ENCODE results near the gene LUZP4.
"Not testable (repeated sequence)": the region's sequence is repeated elsewhere in the genome, so short reads cannot be mapped to it uniquely, and the experiment has no call there.

LUZP4 gene, protein sequence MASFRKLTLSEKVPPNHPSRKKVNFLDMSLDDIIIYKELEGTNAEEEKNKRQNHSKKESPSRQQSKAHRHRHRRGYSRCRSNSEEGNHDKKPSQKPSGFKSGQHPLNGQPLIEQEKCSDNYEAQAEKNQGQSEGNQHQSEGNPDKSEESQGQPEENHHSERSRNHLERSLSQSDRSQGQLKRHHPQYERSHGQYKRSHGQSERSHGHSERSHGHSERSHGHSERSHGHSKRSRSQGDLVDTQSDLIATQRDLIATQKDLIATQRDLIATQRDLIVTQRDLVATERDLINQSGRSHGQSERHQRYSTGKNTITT

DNA sequence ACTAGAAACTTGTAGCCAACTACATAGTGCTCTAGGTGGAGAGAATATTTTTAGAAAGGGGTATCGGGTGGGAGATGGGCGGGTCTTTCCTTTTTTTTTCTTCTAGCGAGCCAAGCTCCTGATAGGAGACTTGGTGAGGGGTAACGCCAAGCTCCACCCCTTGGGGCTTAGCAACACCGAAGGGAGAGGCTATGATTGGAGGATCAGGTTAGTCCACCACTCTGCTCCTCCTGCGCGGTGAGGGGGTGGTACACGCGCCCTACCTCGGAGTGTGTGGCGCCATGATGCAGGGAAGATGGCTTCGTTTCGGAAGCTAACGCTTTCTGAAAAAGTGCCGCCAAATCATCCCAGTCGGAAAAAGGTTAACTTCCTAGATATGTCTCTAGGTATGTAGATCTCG lies at the start of gene LUZP4:
Gene LUZP4, plus strand, starts transcription at position 251 of the 400 bp plus-strand sequence. Its CDS starts 45 bp downstream, at position 296.
- DNase-seq, result no peak

DNA sequence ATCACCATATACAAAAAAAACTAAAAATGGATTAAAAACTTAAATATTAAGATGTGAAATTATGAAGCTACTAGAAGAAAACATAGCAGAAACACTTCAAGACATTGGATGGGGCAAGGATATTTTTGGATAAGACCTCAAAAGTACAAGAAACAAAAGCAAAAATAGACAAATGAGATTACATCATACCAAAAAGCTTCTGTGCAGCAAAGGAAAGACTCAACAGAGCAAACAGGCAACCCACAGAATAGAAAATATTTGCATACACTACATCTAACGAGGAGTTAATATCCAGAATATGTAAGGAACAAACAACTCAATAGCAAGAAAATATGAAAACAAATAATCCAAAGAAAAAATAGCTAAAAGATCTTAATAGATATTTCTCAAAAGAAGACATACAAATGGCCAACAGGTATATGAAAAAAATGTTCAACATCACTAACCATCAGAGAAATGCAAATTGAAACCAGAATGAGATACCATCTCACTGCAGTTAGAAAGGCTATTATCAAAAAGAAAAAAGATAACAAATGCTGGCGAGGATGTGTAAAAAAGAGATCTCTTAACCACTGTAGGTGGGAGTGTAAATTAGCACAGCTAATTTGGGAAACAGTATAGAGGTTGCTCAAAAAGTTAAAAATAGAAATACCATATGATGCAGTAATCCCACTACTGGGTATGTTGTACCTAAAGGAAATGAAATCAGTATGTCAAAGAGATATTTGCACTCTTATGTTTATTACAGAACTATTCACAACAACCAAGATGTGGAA lies 37.9 kb upstream of the LUZP4 start:
- no peak for DNase-seq

DNA sequence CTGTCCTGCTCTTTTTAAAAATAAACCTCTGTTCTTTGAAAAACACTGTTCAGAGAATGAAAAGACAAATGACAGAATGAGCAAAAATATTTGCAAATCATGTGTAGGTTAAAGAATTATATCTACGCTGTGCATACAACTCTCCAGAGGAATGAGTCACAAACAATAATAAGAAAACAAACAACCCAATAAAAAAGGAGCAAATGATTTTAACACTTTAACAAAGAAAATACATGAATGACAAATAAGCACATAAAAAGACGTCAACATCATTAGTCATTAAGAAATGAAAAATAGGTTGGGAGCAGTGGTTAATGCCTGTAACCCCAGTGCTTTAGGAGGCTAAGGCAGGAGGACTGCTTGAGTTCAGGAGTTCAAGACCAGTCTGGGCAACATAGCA lies 34.5 kb upstream of the LUZP4 start:
- no peak for DNase-seq

DNA sequence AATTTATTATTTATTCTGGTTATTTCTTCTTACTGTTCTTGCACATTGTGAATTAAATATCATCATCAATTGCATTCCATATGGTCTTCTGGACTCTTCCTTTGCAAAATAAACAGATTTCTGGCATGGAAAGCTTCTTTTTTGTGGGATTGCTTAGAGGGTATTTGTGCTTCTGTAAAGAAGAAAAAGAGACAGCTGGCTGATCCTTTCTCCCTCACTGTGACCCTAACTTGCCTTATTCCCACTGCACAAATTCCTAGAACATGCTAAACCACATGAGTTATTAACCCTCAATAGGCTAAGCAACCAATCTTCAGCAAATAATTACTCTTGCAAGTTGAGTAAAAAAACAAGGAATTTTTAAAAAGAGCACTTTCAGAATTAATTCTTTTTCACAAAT lies 31.8 kb upstream of the LUZP4 start:
- no peak for DNase-seq

DNA sequence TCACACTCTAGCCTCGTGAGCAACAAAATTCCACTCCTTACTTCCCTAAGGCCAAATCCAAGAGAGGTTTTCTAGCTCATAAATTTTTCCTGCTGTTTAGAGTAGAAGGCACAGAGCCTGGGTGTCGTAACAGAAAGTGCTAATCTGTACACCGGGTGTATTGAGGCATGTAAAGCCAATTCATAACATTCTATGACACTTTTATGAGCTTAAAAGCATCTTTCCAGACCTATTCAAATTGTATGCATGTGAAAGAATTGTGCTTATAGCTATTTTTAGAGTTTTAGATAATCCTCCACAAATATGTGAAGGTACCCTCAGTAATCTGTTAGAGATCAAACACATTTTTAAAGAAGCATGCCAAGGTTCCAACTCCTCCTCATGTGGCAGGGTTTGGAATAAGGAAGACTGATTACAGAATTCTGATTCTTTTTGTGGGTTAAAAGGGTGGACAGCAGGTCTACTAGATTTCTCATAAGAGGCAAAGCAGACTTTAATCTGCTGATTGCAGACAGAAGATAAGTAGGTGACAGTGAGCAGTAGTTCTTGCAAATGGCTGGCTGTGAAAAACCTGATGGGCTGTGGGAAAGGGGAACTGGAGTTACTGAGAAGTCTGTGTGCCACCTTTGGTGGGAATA lies 30.2 kb upstream of the LUZP4 start:
- DNase-seq, result peak; percentile 19

DNA sequence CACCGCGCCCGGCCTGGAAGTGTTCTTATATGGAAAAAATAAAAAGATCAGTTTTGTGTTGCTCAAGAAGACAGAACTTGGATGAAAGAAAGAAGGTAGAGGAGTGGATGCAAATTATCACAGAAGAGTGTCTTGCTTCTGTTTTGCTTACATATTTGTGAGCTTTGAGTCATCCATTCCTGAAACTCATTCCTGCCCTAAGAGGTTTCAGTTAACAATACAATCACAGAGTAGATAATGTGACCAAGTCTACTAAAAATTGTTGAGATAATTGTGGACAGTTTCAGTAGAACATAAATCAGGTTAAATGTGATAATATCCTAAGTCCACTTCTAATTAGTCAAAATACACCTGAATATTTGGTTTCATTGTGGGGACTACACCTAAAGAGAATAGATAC lies 29.2 kb upstream of the LUZP4 start:
- DNase-seq, result peak; percentile 23

DNA sequence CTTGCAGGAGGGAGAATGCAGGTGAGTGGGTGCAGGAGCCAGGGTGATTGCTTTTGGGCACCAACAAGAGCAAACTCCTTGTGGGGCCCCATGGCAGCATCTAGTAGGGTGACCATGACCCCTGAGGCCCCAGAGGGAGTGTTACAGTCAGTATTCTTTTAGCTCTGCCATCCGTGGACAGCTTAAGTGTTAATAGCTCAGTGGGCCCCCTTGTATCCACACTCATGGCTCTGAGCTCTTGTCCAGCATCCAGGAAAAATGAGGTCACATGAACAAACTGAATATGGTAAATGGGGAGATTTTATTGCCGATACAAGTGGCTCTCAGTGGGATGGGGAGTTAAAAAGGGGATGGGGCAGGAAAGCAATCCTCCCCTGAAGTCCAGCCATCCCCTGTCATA lies 28.4 kb upstream of the LUZP4 start:
- DNase-seq, result no peak

DNA sequence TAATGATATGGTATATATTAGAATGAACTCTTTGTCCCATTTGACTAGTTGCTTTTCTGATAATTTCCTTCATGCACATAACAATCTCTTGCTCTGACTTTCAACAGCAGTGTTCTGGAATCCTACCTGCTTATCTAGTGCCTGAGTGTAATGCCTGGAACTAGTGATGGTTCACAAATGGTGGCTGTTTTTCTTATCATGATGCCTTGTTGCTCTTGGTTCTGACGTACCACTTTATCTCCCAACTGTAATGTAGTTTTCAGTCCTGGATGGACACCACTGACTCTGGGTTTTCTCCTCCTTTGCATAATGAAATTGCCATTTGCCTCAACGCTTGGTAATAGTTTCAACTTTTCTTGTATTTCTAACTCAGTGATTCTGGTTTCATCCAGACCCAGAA lies 25.5 kb upstream of the LUZP4 start:
- no peak for DNase-seq

DNA sequence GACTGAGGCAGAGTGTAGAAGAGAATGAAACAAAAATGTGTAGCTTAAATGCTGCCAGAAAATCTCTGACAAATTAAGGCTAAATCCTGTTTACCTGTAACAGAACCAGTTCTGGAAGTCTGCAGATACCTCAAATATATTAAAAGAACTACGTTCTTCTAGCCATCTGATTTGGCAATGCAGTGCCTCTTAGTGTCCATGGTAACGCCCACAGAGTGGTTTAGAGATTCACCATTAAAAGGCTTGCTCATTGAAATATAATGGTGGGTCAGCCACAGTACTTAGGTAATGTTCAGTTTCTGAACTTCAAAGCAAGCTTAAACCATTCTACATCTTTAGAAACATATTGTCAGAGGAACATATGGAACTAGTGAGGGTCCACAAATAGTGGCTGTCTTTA lies 23.2 kb upstream of the LUZP4 start:
- no peak for DNase-seq

DNA sequence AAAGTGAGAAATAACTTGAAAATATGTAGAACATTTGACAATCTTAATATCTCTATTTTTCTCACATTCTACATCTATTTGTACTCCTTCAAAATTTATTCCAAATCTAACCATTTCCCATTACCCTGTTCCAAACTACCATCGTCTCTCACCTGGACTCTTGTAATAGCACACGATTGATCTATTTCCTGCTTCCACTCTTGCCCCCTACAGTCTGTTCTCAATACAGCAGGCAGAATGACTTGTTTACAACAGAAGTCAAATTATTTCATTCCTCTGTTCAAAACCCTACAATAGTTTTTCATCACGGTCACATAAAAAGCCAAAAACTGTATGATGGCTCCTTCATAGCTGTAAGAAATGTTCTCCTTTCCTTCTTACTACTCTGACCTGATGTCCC lies 21.1 kb upstream of the LUZP4 start:
- no peak for DNase-seq

DNA sequence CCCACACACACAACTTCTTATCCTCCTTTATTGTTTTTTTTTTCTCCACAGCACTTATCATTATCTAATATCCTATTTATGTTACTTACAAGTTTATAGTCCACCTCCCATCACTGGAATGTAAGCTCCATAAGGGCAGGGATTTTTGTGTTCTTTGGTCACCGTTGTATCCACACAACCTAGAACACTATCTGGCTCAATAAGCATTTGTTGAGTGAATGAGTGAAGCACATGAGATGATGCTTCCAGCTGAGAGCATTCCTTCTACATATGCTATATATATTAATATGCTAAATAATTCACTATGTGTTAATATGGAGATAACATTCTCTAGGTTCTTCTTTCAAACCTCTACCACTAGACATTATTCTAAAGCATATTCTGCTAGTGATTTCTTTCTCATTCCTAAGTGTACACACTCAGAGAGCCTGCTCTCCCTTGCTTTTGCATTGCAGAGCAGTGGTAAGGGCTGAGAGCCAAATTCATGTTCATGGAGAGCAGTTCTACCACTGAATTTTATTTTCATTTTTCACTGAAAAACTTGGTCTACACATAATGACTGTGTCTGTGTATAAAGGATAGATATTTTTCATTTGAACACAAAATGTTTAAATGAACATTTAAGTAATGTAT lies 20.3 kb upstream of the LUZP4 start:
- no peak for DNase-seq

DNA sequence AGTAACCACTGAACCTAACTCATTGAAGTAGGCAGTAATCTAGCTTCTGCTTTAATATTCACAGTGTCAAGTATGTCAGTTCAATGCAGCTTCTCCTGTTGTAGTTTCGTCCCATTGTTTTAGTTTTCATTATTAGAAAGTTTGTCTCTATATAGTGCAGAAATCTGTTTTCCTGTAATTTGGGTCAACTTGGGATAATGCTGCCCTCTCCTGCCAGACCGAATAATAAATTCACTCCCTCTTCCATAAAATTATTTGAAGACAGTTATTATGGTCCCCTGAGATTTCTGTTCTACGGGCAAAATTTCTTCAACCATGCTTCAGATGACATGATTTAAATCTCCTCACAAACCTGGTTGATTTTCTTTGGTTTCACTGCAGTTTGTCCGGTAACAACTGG lies 4.6 kb upstream of the LUZP4 start:
- no peak for DNase-seq

DNA sequence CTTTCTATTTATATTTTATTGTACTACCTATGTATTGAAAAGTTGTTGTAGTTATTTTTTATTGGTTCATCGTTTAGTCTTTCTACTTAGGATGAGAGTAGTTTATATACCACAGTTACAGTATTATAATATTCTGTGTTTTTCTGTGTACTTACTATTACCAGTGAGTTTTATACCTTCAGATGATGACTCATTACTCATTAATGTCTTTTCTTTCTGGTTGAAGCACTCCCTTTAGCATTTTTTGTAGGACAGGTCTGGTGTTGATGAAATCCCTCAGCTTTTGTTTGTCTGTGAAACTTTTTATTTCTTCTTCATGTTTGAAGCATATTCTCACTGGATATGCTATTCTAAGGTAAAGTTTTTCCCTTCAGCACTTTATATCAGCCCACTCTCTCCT lies 7.7 kb downstream of the LUZP4 start:
- DNase-seq, result no peak

DNA sequence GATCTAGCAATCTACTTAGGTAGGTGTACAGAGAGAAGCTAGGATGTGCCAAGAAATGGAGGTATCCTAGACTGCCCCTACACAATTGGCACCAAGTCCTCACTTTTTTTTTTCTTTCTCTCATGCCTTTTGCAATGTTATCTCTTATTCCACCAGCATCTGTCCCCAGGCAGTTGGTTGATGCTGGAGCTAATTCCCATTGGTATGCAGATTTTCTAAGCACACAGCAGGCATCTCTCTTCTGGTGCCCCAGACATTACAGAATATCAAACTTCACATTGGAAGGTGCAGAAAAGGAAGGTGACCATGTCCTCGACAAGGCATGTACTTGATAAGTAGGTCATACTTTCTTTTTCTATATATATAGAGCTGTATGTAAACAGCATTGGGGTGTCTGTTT lies 21.6 kb downstream of the LUZP4 start:
- DNase-seq, result no peak

DNA sequence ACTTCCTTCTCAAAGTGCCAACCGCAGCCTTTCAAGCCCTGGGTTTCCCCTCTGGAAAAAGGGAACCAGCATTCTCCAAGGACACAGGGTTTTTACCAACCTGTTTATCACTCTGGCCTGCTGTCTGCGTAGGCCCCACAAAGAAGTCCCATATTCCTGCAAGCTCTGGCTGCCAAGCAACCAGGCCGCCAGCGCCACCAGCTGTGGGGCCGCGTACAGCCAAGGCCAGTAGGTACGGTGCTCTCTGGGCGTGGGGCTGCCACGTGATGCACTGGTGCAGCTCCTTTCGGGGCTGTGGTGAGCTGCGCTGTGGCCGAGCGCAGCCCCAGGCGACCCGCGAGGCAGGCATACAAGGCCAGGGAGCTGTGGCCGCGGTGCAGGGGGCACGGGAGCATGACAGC lies 22.1 kb downstream of the LUZP4 start:
- no peak for DNase-seq

DNA sequence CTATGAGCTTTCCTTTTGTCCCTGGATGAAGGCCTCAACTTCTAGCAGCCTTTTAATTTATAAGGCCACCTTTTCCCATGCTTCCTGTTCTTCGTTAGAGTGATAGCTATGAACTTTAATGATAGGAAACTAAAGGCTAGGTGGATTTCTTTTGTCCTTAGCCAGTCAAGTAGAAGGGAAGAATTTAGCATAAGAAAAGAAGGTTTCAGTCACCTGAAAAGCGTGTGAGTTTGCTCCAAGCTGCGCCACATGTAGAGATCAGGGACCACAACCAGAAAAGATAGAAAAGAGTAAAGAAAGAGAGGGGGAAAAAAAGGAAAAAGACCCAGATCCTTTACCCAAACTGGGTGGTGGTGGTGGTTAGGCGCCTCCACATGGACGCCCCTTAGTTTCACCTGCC lies 28.6 kb downstream of the LUZP4 start:
- DNase-seq, result no peak

DNA sequence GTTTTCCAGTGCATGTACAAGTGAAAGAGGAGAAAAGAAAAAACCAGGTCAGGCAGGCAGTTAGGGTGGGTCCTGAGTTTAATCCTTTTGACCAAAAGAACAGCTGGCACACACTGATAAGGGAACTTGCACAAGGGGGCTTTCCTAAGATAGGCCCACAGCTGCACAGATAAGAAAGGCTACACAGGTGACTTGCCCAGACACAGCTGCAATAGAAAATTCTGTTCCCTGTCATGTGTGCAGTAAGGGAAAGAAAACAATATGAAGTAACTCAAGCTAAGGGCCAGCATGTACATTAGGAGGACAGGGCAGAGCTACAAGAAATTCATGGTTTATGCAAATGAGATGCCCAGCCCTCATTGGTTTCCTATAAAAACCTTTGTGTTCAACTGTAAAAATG lies 32.9 kb downstream of the LUZP4 start:
- DNase-seq, result no peak

DNA sequence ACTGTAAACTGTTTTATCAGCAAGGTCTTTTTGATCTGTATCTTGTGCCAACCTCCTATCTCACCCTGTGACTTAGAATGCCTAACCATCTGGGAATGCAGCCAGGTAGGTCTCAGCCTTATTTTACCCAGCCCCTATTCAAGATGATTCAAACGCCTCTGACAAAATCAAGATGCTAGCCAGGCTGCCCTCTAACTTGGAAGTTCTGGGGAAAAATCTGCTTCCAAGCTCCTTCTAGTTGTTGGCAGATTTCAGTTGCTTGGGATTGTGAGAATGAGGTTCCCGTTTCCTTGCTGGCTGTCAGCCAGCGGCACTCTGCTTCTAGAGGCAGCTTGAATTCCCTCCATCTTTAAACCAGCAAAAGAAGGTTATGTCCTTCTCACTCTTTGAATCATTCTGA lies 34.7 kb downstream of the LUZP4 start:
- DNase-seq, result peak; percentile 18

DNA sequence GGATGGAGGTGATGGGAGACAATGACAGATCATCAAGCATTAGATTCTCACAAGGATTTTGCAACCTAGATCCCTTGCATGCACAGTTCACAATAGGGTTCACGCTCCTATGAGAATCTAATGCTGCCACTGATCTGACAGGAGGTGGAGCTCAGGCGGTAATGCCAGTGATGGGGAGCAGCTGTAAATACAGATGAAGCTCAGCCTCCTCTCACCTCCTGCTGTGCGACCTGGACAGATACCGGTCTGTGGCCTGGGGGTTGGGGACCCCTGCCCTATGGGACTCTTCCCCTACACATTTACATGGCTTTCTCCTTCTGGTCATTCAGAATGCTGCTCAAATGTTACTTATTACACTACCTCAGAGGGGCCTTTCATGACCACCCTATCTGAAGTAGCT lies 39.8 kb downstream of the LUZP4 start:
- DNase-seq, result not testable (repeated sequence)

DNA sequence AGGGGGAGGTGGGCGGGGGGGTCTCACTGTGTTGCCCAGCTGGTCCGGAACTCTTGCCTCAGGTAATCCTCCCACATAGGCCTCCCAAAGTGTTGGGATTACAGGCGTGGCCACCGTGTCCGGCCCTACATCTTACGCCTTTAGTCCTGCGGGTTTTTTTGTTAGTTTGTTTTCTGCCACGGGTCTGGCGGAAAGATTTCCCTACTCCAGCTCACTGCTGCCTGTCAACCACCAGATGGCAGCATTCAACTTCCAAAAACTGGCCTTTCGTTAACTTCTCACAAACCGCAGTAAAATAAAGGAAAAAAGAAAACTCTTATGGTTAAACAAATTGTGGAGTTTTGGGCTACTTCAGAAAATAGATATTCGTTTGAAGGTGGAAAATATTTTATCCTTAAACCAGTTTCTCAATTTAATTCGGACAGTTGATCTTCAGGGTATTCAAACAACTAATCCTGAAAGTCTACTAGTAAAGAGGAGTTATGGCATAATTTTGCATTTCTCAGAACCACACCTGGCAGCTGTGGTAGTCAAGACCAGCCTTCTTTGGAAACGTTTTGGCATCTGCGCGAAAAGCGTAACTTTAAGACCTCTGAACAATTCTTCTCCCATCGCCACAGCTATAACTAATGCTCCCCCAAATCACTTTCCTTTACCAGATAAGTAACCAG lies 41.1 kb downstream of the LUZP4 start:
- DNase-seq, result peak; percentile 63

DNA sequence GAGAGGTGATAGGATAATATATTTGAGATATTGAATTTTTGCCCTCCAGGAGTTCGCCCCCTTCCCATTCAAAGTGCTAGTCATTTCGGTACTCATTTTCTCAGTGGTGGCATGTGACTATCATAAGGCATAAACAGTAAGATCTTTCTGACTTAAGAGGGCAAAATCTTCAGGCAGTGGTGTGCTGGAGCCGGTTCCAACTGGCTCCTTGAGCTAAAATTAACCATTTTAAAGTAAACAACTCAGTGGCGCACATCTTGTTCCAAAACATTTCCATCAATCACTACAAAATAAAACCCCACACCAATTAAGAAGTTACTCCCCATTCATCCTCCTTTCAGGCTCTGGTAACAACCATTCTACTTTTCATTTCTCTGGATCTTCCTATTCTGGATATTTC lies 43.3 kb downstream of the LUZP4 start:
- DNase-seq, result no peak

DNA sequence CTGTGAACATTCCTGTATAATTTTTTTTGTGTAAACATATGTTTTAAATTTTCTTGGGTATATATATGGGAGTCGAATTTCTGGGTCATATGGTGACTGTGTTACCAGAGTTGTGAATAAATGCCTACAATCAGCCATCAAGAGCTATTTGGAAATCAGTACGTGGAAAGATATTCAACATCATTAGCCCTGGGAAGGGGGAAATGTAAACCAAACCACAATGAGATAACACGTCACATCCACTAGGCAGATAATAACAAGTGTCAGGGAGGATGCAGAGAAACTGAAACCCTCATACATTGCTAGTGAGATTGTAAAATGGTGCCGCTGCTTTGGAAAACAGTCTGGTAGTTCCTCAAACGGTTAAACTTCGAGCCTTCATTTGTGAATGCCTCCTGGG lies 43.9 kb downstream of the LUZP4 start:
- no peak for DNase-seq

DNA sequence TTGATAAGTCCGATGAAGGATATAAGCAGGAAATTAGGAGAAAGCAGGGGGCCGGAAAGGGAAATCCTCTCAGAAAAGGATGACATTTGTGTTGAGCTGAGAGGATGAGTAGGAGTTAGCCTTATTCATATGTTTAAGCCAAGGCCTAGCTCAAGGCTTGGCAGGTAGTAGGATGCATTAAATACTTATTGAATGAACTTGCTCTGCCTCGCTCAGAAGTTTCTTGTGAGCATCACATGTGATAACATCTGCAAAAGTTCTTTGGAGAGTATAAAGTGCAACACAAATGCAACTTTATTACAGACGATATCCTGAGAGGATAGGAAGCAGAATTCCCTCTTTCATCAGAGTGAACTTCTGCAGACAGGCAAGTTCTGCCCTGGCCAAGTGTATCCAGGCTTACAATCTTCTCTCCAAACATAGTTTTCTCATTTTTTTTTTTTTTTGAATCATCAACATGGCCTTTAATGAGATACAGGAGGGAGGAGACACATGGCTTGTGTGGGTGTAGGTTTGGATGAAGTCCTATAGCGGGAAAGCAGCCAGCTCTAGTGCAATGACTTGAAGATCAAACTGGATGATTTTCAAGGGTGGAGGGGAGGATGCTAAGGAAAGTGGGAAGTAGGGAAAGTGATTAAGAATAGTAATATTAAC lies 48.1 kb downstream of the LUZP4 start:
- peak; percentile 19 for DNase-seq

Measured in EL (cell line).